IPS-NIHi11 (cell line): ENCODE results near the gene DTNB.
"Not testable (repeated sequence)": the region's sequence is repeated elsewhere in the genome, so short reads cannot be mapped to it uniquely, and the experiment has no call there.

Source experiments
- DNase-seq: peaks from one replicate; pipeline ENCODE4 v3.0.0; 2012; ENCODE audit warnings: mixed read lengths, low spot score

The DTNB gene

GRCh38 chr2:25588576-25588975 lies 84.8 kb downstream of the DTNB start:
- DNase-seq = no peak

GRCh38 chr2:25587361-25587760 lies 86.0 kb downstream of the DTNB start:
- no peak for DNase-seq

- DNase-seq = no peak
Measured at GRCh38 chr2:25586726-25587144, 86.6 kb downstream of the DTNB start.

GRCh38 chr2:25585189-25585588 lies 88.2 kb downstream of the DTNB start:
- DNase-seq = no peak

- DNase-seq = no peak
Measured at GRCh38 chr2:25582077-25582830, 91.1 kb downstream of the DTNB start.

- no peak for DNase-seq
Measured at GRCh38 chr2:25576596-25576995, 96.8 kb downstream of the DTNB start.

- DNase-seq = no peak
Measured at GRCh38 chr2:25572638-25573037, 100.7 kb downstream of the DTNB start.

- DNase-seq = no peak
Measured at GRCh38 chr2:25570161-25570845, 103.1 kb downstream of the DTNB start.

GRCh38 chr2:25567406-25567805 lies 106.0 kb downstream of the DTNB start:
- DNase-seq = peak; percentile 50

- no peak for DNase-seq
Measured at GRCh38 chr2:25566694-25567093, 106.7 kb downstream of the DTNB start.

GRCh38 chr2:25566094-25566493 lies 107.3 kb downstream of the DTNB start:
- no peak for DNase-seq

- no peak for DNase-seq
Measured at GRCh38 chr2:25561136-25561850, 112.1 kb downstream of the DTNB start.

GRCh38 chr2:25559148-25559547 lies 114.2 kb downstream of the DTNB start:
- DNase-seq = no peak

- no peak for DNase-seq
Measured at GRCh38 chr2:25558262-25558661, 115.1 kb downstream of the DTNB start.

GRCh38 chr2:25557179-25558036 lies 116.0 kb downstream of the DTNB start:
- no peak for DNase-seq

GRCh38 chr2:25552318-25552717 lies 121.1 kb downstream of the DTNB start:
- DNase-seq = no peak

GRCh38 chr2:25551316-25551715 lies 122.1 kb downstream of the DTNB start:
- DNase-seq = no peak

- DNase-seq = not testable (repeated sequence)
Measured at GRCh38 chr2:25549571-25549970, 123.8 kb downstream of the DTNB start.

- no peak for DNase-seq
Measured at GRCh38 chr2:25548601-25549000, 124.8 kb downstream of the DTNB start.

GRCh38 chr2:25546852-25547251 lies 126.5 kb downstream of the DTNB start:
- DNase-seq = no peak

GRCh38 chr2:25545899-25546298 lies 127.5 kb downstream of the DTNB start:
- DNase-seq = no peak

GRCh38 chr2:25544445-25544844 lies 128.9 kb downstream of the DTNB start:
- no peak for DNase-seq
